Right atrium auricular region (tissue), 2 donors: ENCODE results near the gene FBXO5. TPM values are rescaled to one million over a fixed set of nuclear protein-coding genes. Genes with fewer than 3 reads are reported as not detected.
A peak's percentile ranks its signal among the peaks of the same experiment; 100 is the strongest.

Source experiments
- DNase-seq: peaks from one replicate; pipeline ENCODE4 v3.0.0-alpha.2; 2019; ENCODE audit warnings: low spot score
- H3K27ac ChIP-seq, 2 donors: fragments of 200-600 bp; sonication (generic); 1 replicate in 1 of 2; 2 replicates in 1 of 2; pipeline ENCODE4 v1.5.1; 2016 to 2019
- H3K27me3 ChIP-seq, 2 donors: fragments of 200-600 bp; sonication (generic); one replicate each; pipeline versions ENCODE4 v1.5.1 to v1.6.0; 2017 to 2019
- H3K36me3 ChIP-seq: fragments of 200-600 bp; sonication (generic); one replicate; pipeline ENCODE4 v1.5.1; 2016
- H3K4me1 ChIP-seq, 2 donors: fragments of 200-600 bp; sonication (generic); one replicate each; pipeline versions ENCODE4 v1.5.1 to v1.6.0; 2017 to 2019
- H3K4me3 ChIP-seq, 2 donors: fragments of 200-600 bp; sonication (generic); 1 replicate in 1 of 2; 2 replicates in 1 of 2; pipeline ENCODE4 v1.5.1; 2017 to 2019; ENCODE audit warnings: mild to moderate bottlenecking in 1 of 2, moderate library complexity in 1 of 2
- H3K9me3 ChIP-seq, 2 donors: fragments of 200-600 bp; sonication (generic); one replicate each; pipeline ENCODE4 v1.5.1; 2019
- CTCF ChIP-seq, 2 donors: fragments of 200-600 bp; sonication (generic); IDR thresholded peaks; one replicate each; pipeline ENCODE4 v1.5.1; 2019; ENCODE audit warnings: antibody characterized with exemption in 2 of 2
- total RNA-seq, 2 donors: library from RNA; depleted of rRNA; stranded (reverse); fragments of >200 nt; gene quantifications; one replicate each; pipeline ENCODE4 v1.1.0, GENCODE V29; 2016

Gene FBXO5
- total RNA-seq, 2 donors from 2014 or later: 2.0 to 2.9 TPM

DNA sequence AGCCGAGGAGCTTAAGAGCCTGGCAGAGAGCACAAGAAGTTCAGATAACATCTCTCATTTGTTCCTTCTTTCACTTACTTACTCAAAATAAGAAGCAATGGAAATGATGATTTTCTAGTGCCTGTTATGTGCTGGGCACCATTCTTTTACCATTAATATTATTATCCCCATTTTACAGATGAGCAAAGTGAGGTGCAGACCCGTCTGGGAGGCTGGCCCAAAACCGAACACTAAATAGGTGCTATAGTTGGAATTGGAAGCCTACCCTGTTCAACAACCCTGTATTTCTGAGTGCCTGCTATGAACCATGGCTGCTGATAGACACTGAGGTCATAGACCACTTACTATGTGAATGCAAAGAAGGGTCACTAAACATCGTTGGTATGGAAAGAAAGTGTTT, 44.6 kb upstream of the FBXO5 start:
- Histone ChIP-seq H3K4me1 (peaks cover 0 to 5% of the 10 kb centered on the region in 2 donors), H3K27me3 (no peaks in the 10 kb centered on the region), H3K36me3 (no peaks in the 10 kb centered on the region), H3K27ac (no peak overlapping the region), H3K4me3 (no peak overlapping the region), H3K9me3 (no peaks in the 10 kb centered on the region)
- no peak for DNase-seq
- TF ChIP-seq CTCF (IDR thresholded peaks at IDR 0.05): no peak

GRCh38 chr6:153024709-153025017, 41.8 kb upstream of the FBXO5 start:
- no peaks in the 10 kb centered on the region for H3K9me3 ChIP-seq
- peak in 1 of 2 donors; percentile 18 for TF ChIP-seq CTCF (IDR thresholded peaks at IDR 0.05)
- no peaks in the 10 kb centered on the region for H3K36me3 ChIP-seq
- DNase-seq: no peak
- no peak overlapping the region for H3K4me3 ChIP-seq
- no peaks in the 10 kb centered on the region for H3K27me3 ChIP-seq
- no peak overlapping the region for H3K27ac ChIP-seq
- peaks cover 0 to 5% of the 10 kb centered on the region in 2 donors for H3K4me1 ChIP-seq

DNA sequence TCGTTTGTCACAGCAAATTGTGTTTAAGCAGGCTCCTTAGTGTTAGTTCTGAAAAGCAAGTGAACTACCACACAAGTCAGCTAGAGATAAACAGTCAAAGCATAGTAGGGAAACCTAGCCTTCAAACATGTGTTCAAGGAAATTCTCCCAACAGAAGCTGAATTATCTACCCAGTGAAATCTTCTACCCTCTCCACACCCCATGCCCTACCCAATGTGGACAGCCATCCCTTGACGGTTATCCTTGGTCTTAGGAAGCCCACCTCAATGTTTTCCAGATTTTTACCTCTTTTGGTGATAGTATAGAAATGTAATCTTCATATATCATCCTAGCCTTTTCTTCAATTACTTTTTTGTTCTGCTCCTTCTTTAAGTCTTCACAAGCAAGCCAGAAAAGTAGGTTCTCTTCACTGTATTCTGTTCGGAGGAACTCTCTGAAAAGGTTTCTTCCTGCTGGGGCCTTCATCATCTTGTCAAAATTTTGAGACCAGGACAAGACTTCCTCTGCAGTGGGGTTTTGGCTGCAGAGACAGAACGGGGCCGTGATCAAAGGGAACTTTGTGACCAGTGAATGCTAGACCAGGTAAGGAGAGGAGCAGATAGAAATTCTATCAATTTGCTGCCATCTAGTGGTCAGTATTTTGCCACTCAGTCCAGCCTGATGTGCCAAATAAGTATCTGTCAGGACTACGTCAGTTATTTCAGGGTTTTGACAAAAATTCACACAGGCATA, 41.3 kb upstream of the FBXO5 start:
- H3K4me3 ChIP-seq: no peak overlapping the region
- peak; percentile 62 to 82 for TF ChIP-seq CTCF (IDR thresholded peaks at IDR 0.05)
- no peak overlapping the region for H3K27ac ChIP-seq
- DNase-seq: no peak
- no peaks in the 10 kb centered on the region for H3K27me3 ChIP-seq
- H3K9me3 ChIP-seq: no peaks in the 10 kb centered on the region
- no peaks in the 10 kb centered on the region for H3K36me3 ChIP-seq
- peaks cover 0 to 5% of the 10 kb centered on the region in 2 donors for H3K4me1 ChIP-seq

DNA sequence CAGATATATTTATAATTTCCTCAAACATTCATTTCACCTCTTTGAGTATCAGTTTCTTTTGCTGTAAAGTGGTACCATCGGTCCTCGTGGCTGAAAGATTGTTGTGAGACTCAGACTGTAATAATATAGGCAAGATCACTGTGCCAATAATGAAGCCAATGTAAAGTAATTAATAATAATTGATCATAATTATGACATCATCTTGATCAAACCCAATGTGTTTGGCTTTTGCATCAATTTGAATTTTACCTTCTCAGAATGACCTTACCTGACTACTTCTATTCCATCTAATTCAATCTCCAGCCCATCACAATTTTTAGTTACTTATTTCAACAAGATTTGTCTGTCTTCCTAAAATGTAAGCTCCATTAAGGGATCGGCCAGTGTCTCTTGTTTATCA, 35.5 kb upstream of the FBXO5 start:
- Histone ChIP-seq H3K4me3 (no peak overlapping the region), H3K27ac (no peak overlapping the region), H3K4me1 (no peaks in the 10 kb centered on the region), H3K36me3 (no peaks in the 10 kb centered on the region), H3K27me3 (no peaks in the 10 kb centered on the region), H3K9me3 (no peaks in the 10 kb centered on the region)
- no peak for TF ChIP-seq CTCF (IDR thresholded peaks at IDR 0.05)
- no peak for DNase-seq

GRCh38 chr6:153016846-153017245, 34.0 kb upstream of the FBXO5 start:
- TF ChIP-seq CTCF (IDR thresholded peaks at IDR 0.05): no peak
- Histone ChIP-seq H3K4me3 (no peak overlapping the region), H3K27ac (no peak overlapping the region), H3K9me3 (no peaks in the 10 kb centered on the region), H3K27me3 (no peaks in the 10 kb centered on the region), H3K4me1 (no peaks in the 10 kb centered on the region), H3K36me3 (no peaks in the 10 kb centered on the region)
- DNase-seq: no peak

DNA sequence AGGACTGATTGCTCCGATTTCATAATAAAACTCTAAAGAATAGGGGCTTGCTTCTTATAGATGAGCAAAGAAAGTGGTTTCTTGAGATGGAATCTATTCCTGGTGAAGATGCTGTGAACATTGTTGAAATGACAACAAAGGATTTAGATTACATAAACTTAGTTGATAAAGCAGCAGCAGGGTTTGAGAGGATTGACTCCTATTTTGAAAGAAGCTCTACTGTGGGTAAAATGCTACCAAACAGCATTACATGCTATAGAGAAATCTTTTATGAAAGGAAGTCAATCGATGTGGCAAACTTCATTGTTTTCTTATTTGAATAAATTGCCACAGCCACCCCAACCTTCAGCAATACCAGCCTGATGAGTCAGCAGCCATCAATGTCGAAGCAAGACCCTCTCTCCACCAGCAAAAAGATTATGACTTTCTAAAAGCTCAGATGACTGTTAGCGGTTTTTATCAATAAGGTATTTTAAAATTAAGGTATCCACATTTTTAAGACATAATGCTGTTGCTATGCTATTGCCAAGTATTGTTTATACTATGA, 32.3 kb upstream of the FBXO5 start:
- no peak for TF ChIP-seq CTCF (IDR thresholded peaks at IDR 0.05)
- no peak for DNase-seq
- Histone ChIP-seq H3K27me3 (no peaks in the 10 kb centered on the region), H3K4me3 (no peak overlapping the region), H3K27ac (no peak overlapping the region), H3K9me3 (no peaks in the 10 kb centered on the region), H3K4me1 (no peaks in the 10 kb centered on the region), H3K36me3 (no peaks in the 10 kb centered on the region)
